ENCODE measurements around the gene OPCML. TPM values are rescaled to one million over a fixed set of nuclear protein-coding genes. Genes with fewer than 3 reads are reported as not detected.

Gene OPCML
- total and polyA plus RNA-seq, 2 of the 13 experiments (the other 11 are each of a cell fraction or from before 2014, with no cell fraction given): not detected

GRCh38 chr11:133007027-133007584 is 525.2 kb downstream of the OPCML start:
- Histone ChIP-seq H3K9ac (ENCODE audit: insufficient read depth, low read depth, low read length) (no peak overlapping the region), H3K36me3 (replicated peaks in 1 of 2; ENCODE audit: control insufficient read depth in 1 of 2, insufficient read depth in 2 of 2, low read length in 2 of 2) (no peaks in the 10 kb centered on the region), H3K27me3 (ENCODE audit: control insufficient read depth in 1 of 2, insufficient read depth in 2 of 2, low read length in 2 of 2) (no peaks in the 10 kb centered on the region; a peak in 1 of 5 replicates), H3K79me2 (ENCODE audit: insufficient read depth, low read length) (no peaks in the 10 kb centered on the region), H3K27ac (ENCODE audit: extremely low read length, insufficient read depth, low read length) (no peak overlapping the region), H2AFZ (ENCODE audit: low read length) (no peak overlapping the region), H4K20me1 (ENCODE audit: insufficient read depth, low read length) (no peaks in the 10 kb centered on the region), H3K4me3 (replicated peaks in 1 of 3; ENCODE audit: insufficient read depth in 1 of 3, low read depth in 2 of 3, low read length in 3 of 3) (no peak overlapping the region), H3K4me2 (ENCODE audit: low read depth, low read length) (no peak overlapping the region), H3K9me3 (ENCODE audit: low read length) (peaks cover 25% of the 10 kb centered on the region; the same call in 1 of the 2 replicates), H3K4me1 (ENCODE audit: insufficient read depth, low read length) (no peaks in the 10 kb centered on the region)
- TF ChIP-seq MAX (IDR thresholded peaks at IDR 0.05): no peak
- WGBS (ENCODE audit: low lambda C conversion rate): 0% methylated on average over 2 of the region's 2 CpGs
- ATAC-seq (no peak), DNase-seq (ENCODE audit: low spot score) (no peak), FAIRE-seq (no peak)
- in situ Hi-C loops (cut with HindIII; ENCODE audit: extremely low pct_ligation_motif_present, low pct_unique_long_range_greater_than_20kb) (no loop called here), intact Hi-C loops (cut with micrococcal nuclease; ENCODE audit: unreplicated experiment) (no loop called here)
- CTCF ChIA-PET (ENCODE audit: low intra/inter-chr PET ratio, low total read pairs): no interaction called here
- POLR2A ChIA-PET: no interaction called here
- BruUV-seq (replicated peaks): no TSS peak

- BruUV-seq (replicated peaks): no TSS peak
- DNase-seq (ENCODE audit: low spot score) (no peak), ATAC-seq (no peak), FAIRE-seq (no peak)
- Histone ChIP-seq H3K9me3 (ENCODE audit: low read length) (peaks cover 25% of the 10 kb centered on the region; the same call in 1 of the 2 replicates), H3K4me1 (ENCODE audit: insufficient read depth, low read length) (no peaks in the 10 kb centered on the region), H3K27me3 (ENCODE audit: control insufficient read depth in 1 of 2, insufficient read depth in 2 of 2, low read length in 2 of 2) (no peaks in the 10 kb centered on the region; a peak in 1 of 5 replicates), H2AFZ (ENCODE audit: low read length) (no peak overlapping the region), H3K27ac (ENCODE audit: extremely low read length, insufficient read depth, low read length) (no peak overlapping the region), H3K9ac (ENCODE audit: insufficient read depth, low read depth, low read length) (no peak overlapping the region), H4K20me1 (ENCODE audit: insufficient read depth, low read length) (no peaks in the 10 kb centered on the region), H3K4me3 (replicated peaks in 1 of 3; ENCODE audit: insufficient read depth in 1 of 3, low read depth in 2 of 3, low read length in 3 of 3) (no peak overlapping the region), H3K79me2 (ENCODE audit: insufficient read depth, low read length) (no peaks in the 10 kb centered on the region), H3K36me3 (replicated peaks in 1 of 2; ENCODE audit: control insufficient read depth in 1 of 2, insufficient read depth in 2 of 2, low read length in 2 of 2) (no peaks in the 10 kb centered on the region), H3K4me2 (ENCODE audit: low read depth, low read length) (no peak overlapping the region)
- in situ Hi-C loops (cut with HindIII; ENCODE audit: extremely low pct_ligation_motif_present, low pct_unique_long_range_greater_than_20kb): no loop called here
- CTCF ChIA-PET (ENCODE audit: low intra/inter-chr PET ratio, low total read pairs): no interaction called here
- 51% methylated on average over 5 of the region's 13 CpGs for WGBS (ENCODE audit: low lambda C conversion rate)
- intact Hi-C loops (cut with micrococcal nuclease; ENCODE audit: unreplicated experiment): no loop called here
- POLR2A ChIA-PET: no interaction called here
- no peak for TF ChIP-seq ZNF441 (CRISPR knock-in tag; IDR thresholded peaks at IDR 0.05; ENCODE audit: borderline replicate concordance)
Measured at GRCh38 chr11:133004369-133004768, 527.9 kb downstream of the OPCML start.

Measured in HepG2 (cell line).